Sigmoid colon (tissue), 7 donors: ENCODE results near the gene FUBP3. TPM values are rescaled to one million over a fixed set of nuclear protein-coding genes. Genes with fewer than 3 reads are reported as not detected.

Source experiments
- DNase-seq: peaks from one replicate; pipeline ENCODE4 v3.0.0-alpha.2; 2019
- H3K27ac ChIP-seq, 4 donors: fragments of 200-600 bp; sonication (generic); one replicate each; pipeline ENCODE4 v1.5.1; 2016 to 2019; ENCODE audit warnings: mild to moderate bottlenecking in 1 of 4
- H3K27me3 ChIP-seq, 3 donors: fragments of 200-600 bp; sonication (generic); one replicate each; pipeline ENCODE4 v1.5.1; 2019; ENCODE audit warnings: mild to moderate bottlenecking in 1 of 3
- H3K36me3 ChIP-seq, 4 donors: fragments of 200-600 bp; sonication (generic); one replicate each; pipeline ENCODE4 v1.5.1; 2016 to 2019
- H3K4me1 ChIP-seq, 4 donors: fragments of 200-600 bp; sonication (generic); one replicate each; pipeline ENCODE4 v1.5.1; 2017 to 2019
- H3K4me3 ChIP-seq, 4 donors: fragments of 200-600 bp; sonication (generic); one replicate each; pipeline ENCODE4 v1.5.1; 2017 to 2019; ENCODE audit warnings: mild to moderate bottlenecking in 2 of 4, moderate library complexity in 1 of 4
- H3K9me3 ChIP-seq, 4 donors: fragments of 200-600 bp in 3 of 4; sonication (generic) in 3 of 4; one replicate each; pipeline versions ENCODE4 v1.5.1 to v1.6.1; 2013 to 2019
- CTCF ChIP-seq, 4 experiments: fragments of 450-650 bp in 3 of 4; fragments of 200-600 bp in 1 of 4; IDR thresholded peaks; one replicate each; pipeline ENCODE4 v1.5.1; 2016 to 2019; ENCODE audit warnings: antibody characterized with exemption in 4 of 4, mild to moderate bottlenecking in 3 of 4, moderate library complexity in 2 of 4
- EP300 ChIP-seq, 4 donors: sonication (generic); formaldehyde crosslinking; IDR thresholded peaks; one replicate each; pipeline ENCODE4 v1.6.1; 2017; ENCODE audit warnings: antibody characterized with exemption in 4 of 4
- POLR2A ChIP-seq, 2 donors: fragments of 450-650 bp; IDR thresholded peaks; one replicate each; pipeline ENCODE4 v1.6.1; 2016; ENCODE audit warnings: antibody characterized with exemption in 2 of 2, mild to moderate bottlenecking in 2 of 2, moderate library complexity in 2 of 2
- POLR2AphosphoS5 ChIP-seq, 4 donors: sonication (generic); formaldehyde crosslinking; IDR thresholded peaks; one replicate each; pipeline ENCODE4 v1.6.1; 2017; ENCODE audit warnings: antibody characterized with exemption in 4 of 4
- WGBS, 2 donors: extraction: QIAGEN DNeasy Blood & Tissue Kit; methylation state at CpG; one replicate each; pipeline ENCODE4 v1.1.7; 2013; 5-methylcytosine and 5-hydroxymethylcytosine counted together
- intact Hi-C: fragments of 100-400 bp; cut with DNase I; formaldehyde crosslinking; loops from one replicate; pipeline ENCODE4 v1.15.1; 2023
- polyA plus RNA-seq, 3 donors: library from polyadenylated mRNA; stranded (reverse); fragments of 200-250 nt; gene quantifications; one replicate each; pipeline ENCODE4 v1.2.3, GENCODE V29; 2013
- total RNA-seq, 4 donors: library from RNA; depleted of rRNA; stranded (reverse); fragments of >200 nt; gene quantifications; one replicate each; pipeline ENCODE4 v1.1.0, GENCODE V29; 2016
- donor health status: healthy with polysubstance abuse.
- donor health status: Bipolar disorder and iron deficiency.
- donor health status: healthy.

The FUBP3 gene
- total and polyA plus RNA-seq, 7 donors: 19.4 to 44.4 (median 41.3) TPM

GRCh38 chr9:130672933-130673615 is 93.7 kb downstream of the FUBP3 start:
- H3K4me3 ChIP-seq: no peak overlapping the region
- H3K27me3 ChIP-seq: peaks cover 0 to 6% (median 0%) of the 10 kb centered on the region in 3 donors
- no peaks in the 10 kb centered on the region for H3K9me3 ChIP-seq
- TF ChIP-seq CTCF (IDR thresholded peaks at IDR 0.05) (no peak), POLR2A (IDR thresholded peaks at IDR 0.05) (no peak)
- no peaks in the 10 kb centered on the region for H3K36me3 ChIP-seq
- 87 to 89% methylated on average over 12 of the region's 12 CpGs for WGBS, 2 donors
- H3K27ac ChIP-seq: no peak overlapping the region
- H3K4me1 ChIP-seq: no peaks in the 10 kb centered on the region
- no peak for DNase-seq
- intact Hi-C loops: no loop called here

GRCh38 chr9:130675396-130675795 is 96.0 kb downstream of the FUBP3 start:
- WGBS, 2 donors: 88 to 90% methylated on average over 13 of the region's 13 CpGs
- Histone ChIP-seq H3K27ac (no peak overlapping the region), H3K27me3 (peaks cover 0 to 5% (median 0%) of the 10 kb centered on the region in 3 donors), H3K9me3 (no peaks in the 10 kb centered on the region), H3K4me3 (no peak overlapping the region), H3K36me3 (no peaks in the 10 kb centered on the region), H3K4me1 (no peaks in the 10 kb centered on the region)
- TF ChIP-seq POLR2AphosphoS5 (IDR thresholded peaks at IDR 0.05) (no peak), EP300 (IDR thresholded peaks at IDR 0.05) (no peak), POLR2A (IDR thresholded peaks at IDR 0.05) (no peak), CTCF (IDR thresholded peaks at IDR 0.05) (no peak)
- intact Hi-C loops: no loop called here
- no peak for DNase-seq

- Histone ChIP-seq H3K4me1 (peaks cover 0 to 14% (median 13%) of the 10 kb centered on the region in 4 donors), H3K36me3 (no peaks in the 10 kb centered on the region), H3K27me3 (peaks cover 0 to 10% (median 3%) of the 10 kb centered on the region in 3 donors), H3K27ac (no peak overlapping the region), H3K4me3 (no peak overlapping the region), H3K9me3 (no peaks in the 10 kb centered on the region)
- intact Hi-C loops: no loop called here
- TF ChIP-seq POLR2AphosphoS5 (IDR thresholded peaks at IDR 0.05) (no peak), CTCF (IDR thresholded peaks at IDR 0.05) (no peak), POLR2A (IDR thresholded peaks at IDR 0.05) (no peak), EP300 (IDR thresholded peaks at IDR 0.05) (no peak)
- DNase-seq: no peak
- 76 to 81% methylated on average over 7 of the region's 7 CpGs for WGBS, 2 donors
Measured at GRCh38 chr9:130677252-130677651, 97.9 kb downstream of the FUBP3 start.

- 2% methylated on average over 116 of the region's 116 CpGs for WGBS, 2 donors
- DNase-seq: peak; percentile 90
- H3K27me3 ChIP-seq: peaks cover 0 to 10% (median 3%) of the 10 kb centered on the region in 3 donors
- TF ChIP-seq POLR2AphosphoS5 (IDR thresholded peaks at IDR 0.05) (peak in 1 of 4 donors; percentile 34), CTCF (IDR thresholded peaks at IDR 0.05) (no peak), POLR2A (IDR thresholded peaks at IDR 0.05) (no peak), EP300 (IDR thresholded peaks at IDR 0.05) (no peak)
- intact Hi-C loops: loop anchor here (5.0 kb wide), 1 partner anchor 104 kb away; the partner anchor contains the start of gene FUBP3
- H3K4me1 ChIP-seq: peaks cover 0 to 16% (median 15%) of the 10 kb centered on the region in 4 donors
- no peaks in the 10 kb centered on the region for H3K36me3 ChIP-seq
- peak overlapping the region; percentile 36 to 57 (median 51) for H3K4me3 ChIP-seq
- peak overlapping the region in 3 of 4 donors; percentile 9 to 62 (median 51) for H3K27ac ChIP-seq
- peaks cover 0 to 3% (median 0%) of the 10 kb centered on the region in 4 donors for H3K9me3 ChIP-seq
Measured at GRCh38 chr9:130680836-130681768, 101.7 kb downstream of the FUBP3 start.
